Heart left ventricle (tissue), 13 donors: ENCODE data around the gene COBL.

Experiments
- CTCF ChIP-seq, 12 donors: fragments of 200-600 bp; sonication (generic) in 4 of 12; IDR thresholded peaks; one replicate each; pipeline versions ENCODE4 v1.5.0 to v1.8.0; 2018 to 2022; ENCODE audit warnings: antibody characterized with exemption in 12 of 12, mild to moderate bottlenecking in 5 of 12
- POLR2A ChIP-seq, 2 donors: fragments of 450-650 bp; IDR thresholded peaks; one replicate each; pipeline ENCODE4 v1.6.1; 2017; ENCODE audit warnings: antibody characterized with exemption in 2 of 2, mild to moderate bottlenecking in 2 of 2, moderate library complexity in 2 of 2
- donor health status: ischemic (EF 13 %, LVEDD 7.1; RV severe dilation, severe dysfunction).
- donor health status: DM: no; HTN: yes; CAD: no.
- donor health status: DM: no; HTN: no; CAD: no.
- donor health status: ischemic (EF 25% LVEDD 6.9; RV normal size, moderate dysfunction).
- donor health status: ischemic (EF 25% LVEDD 5.7; RV mildly dilated, moderate dysfunction).
- donor health status: ischemic (EF 35%, LVEDD 5.7; RV mildly dilated, moderate dysfunction).
- donor health status: nonischemic (EF 11% LVEDD 7.7; RV severe dilation, severe dysfunction).
- donor health status: DM: yes; HTN: yes; CAD: no.
- donor health status: PGD.
- donor health status: ischemic (EF 29% LVEDD 5.4; RV normal size, mild dysfunction).
- donor health status: nonischemic (EF 23%, LVEDD 6.1; RV moderate dilation, normal function).

DNA sequence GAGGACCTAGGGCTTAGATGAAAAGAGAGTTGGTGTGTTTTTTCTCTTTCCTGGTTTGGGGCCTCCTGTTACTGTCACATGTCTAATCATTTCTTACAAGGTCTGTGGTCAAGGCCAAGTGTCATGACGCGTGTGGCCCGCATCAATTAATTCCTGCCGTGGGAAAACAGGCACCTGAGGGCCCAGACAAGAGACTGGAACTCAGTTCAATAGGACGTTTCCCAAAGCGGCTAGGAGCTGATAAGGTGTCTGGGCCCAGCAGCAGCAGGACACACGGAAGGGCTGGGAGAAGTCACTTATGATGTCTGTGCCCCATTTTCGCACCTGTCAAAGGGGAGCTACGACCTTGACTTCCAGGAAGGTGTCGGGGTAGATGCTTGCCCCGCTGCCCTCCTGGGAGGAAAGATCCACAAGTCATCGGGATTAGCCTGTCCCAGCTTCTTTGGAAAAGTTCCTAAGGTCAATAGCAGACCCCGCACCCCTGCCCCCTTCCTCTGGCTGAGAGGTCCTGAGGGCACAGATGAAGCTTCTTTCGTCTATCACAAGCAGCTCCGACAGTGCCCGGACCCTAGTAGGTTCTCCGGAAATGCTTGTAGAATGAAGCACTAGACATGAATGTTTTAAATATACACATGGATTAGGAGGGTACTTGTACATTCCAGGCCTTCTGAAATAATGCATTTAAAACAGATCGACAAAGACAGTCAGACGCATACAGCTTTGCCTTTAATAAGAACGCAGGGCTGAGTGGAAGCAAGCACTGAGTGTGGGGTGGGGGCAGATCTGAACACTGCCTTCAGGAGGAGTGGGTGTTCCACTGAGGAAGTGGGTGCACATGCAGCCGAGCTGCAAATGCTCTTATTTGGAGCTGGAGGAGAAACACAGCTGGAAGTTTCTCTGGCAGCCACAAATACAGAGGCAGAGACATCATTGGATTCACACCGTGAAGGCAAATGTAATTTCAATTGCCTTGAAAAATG, 296.4 kb downstream of the COBL start:
- TF ChIP-seq CTCF (IDR thresholded peaks at IDR 0.05) (no peak), POLR2A (IDR thresholded peaks at IDR 0.05) (no peak)
